Liver (tissue), 9 donors: Measurements from ENCODE around the gene GAPDH. TPM values are rescaled to one million over a fixed set of nuclear protein-coding genes. Genes with fewer than 3 reads are reported as not detected.

Experiments
- DNase-seq: peaks from one replicate; pipeline ENCODE4 v3.0.0-alpha.2; 2017; ENCODE audit warnings: low spot score
- H3K27ac ChIP-seq, 2 donors: one replicate each; pipeline ENCODE4 v1.7.0; 2013; ENCODE audit warnings: inconsistent platforms in 2 of 2, low read length in 2 of 2, control low read depth in 1 of 2, low read depth in 1 of 2, mild to moderate bottlenecking in 1 of 2
- H3K27me3 ChIP-seq, 4 donors: one replicate each; pipeline versions ENCODE4 v1.6.1 to v1.7.0; 2013; ENCODE audit warnings: low read length in 3 of 4, inconsistent platforms in 1 of 4, mild to moderate bottlenecking in 1 of 4, moderate library complexity in 1 of 4; ENCODE audit not compliant: control insufficient read depth in 4 of 4, insufficient read depth in 4 of 4
- H3K36me3 ChIP-seq, 4 donors: one replicate each; pipeline versions ENCODE4 v1.6.1 to v1.7.0; 2013; ENCODE audit warnings: low read length in 3 of 4, mild to moderate bottlenecking in 3 of 4, low read depth in 1 of 4, moderate library complexity in 1 of 4; ENCODE audit not compliant: control insufficient read depth in 4 of 4, insufficient read depth in 3 of 4
- H3K4me1 ChIP-seq, 4 donors: one replicate each; pipeline versions ENCODE4 v1.6.1 to v1.7.0; 2013; ENCODE audit warnings: low read length in 3 of 4, mild to moderate bottlenecking in 3 of 4, moderate library complexity in 1 of 4; ENCODE audit not compliant: control insufficient read depth in 4 of 4, insufficient read depth in 4 of 4
- H3K4me3 ChIP-seq, 3 donors: one replicate each; pipeline versions ENCODE4 v1.6.1 to v1.7.0; 2013; ENCODE audit warnings: low read length in 3 of 3, control low read depth in 1 of 3, low read depth in 1 of 3, mild to moderate bottlenecking in 1 of 3
- H3K9ac ChIP-seq, 2 donors: one replicate each; pipeline ENCODE4 v1.7.0; 2013; ENCODE audit warnings: low read length in 2 of 2, mild to moderate bottlenecking in 2 of 2, moderate library complexity in 2 of 2, control low read depth in 1 of 2, low read depth in 1 of 2
- H3K9me3 ChIP-seq, 4 donors: one replicate each; pipeline versions ENCODE4 v1.6.1 to v1.7.0; 2013; ENCODE audit warnings: low read length in 3 of 4; ENCODE audit not compliant: control insufficient read depth in 4 of 4
- EGR1 ChIP-seq, 2 donors: IDR thresholded peaks; 2 replicates each; pipeline ENCODE4 v1.6.1; 2016 to 2018; ENCODE audit warnings: antibody characterized with exemption in 2 of 2, low read depth in 2 of 2
- FOXA1 ChIP-seq: IDR thresholded peaks from 2 replicates; pipeline ENCODE4 v1.6.1; 2016; ENCODE audit warnings: antibody characterized with exemption
- FOXA2 ChIP-seq: IDR thresholded peaks from 2 replicates; pipeline ENCODE4 v1.6.1; 2016; ENCODE audit warnings: antibody characterized with exemption
- HNF4G ChIP-seq: IDR thresholded peaks from 2 replicates; pipeline ENCODE4 v1.6.1; 2016; ENCODE audit warnings: antibody characterized with exemption
- JUND ChIP-seq, 2 donors: IDR thresholded peaks; 2 replicates each; pipeline ENCODE4 v1.6.1; 2016; ENCODE audit warnings: antibody characterized with exemption in 2 of 2
- NR2F2 ChIP-seq: IDR thresholded peaks from 2 replicates; pipeline ENCODE4 v1.6.1; 2016; ENCODE audit warnings: antibody characterized with exemption
- RAD21 ChIP-seq, 2 donors: IDR thresholded peaks; 2 replicates each; pipeline ENCODE4 v1.6.1; 2016; ENCODE audit warnings: antibody characterized with exemption in 2 of 2, mild to moderate bottlenecking in 2 of 2
- RXRA ChIP-seq, 2 donors: IDR thresholded peaks; 2 replicates each; pipeline ENCODE4 v1.6.1; 2017 to 2018; ENCODE audit warnings: antibody characterized with exemption in 2 of 2, mild to moderate bottlenecking in 1 of 2
- SP1 ChIP-seq: IDR thresholded peaks from 2 replicates; pipeline ENCODE4 v1.6.1; 2018; ENCODE audit warnings: antibody characterized with exemption, mild to moderate bottlenecking
- TAF1 ChIP-seq: conservative IDR thresholded peaks from 2 replicates; pipeline ENCODE4 v1.6.1; 2016; ENCODE audit warnings: antibody characterized with exemption, mild to moderate bottlenecking
- WGBS: extraction: QIAGEN DNeasy Blood & Tissue Kit; methylation state at CpG from one replicate; pipeline ENCODE4 v1.1.7; 2013; 5-methylcytosine and 5-hydroxymethylcytosine counted together
- polyA plus RNA-seq, 2 donors: library from polyadenylated mRNA; stranded (reverse) in 1 of 2; unstranded in 1 of 2; fragments of 200-250 nt in 1 of 2; fragments of >200 nt in 1 of 2; fragmentation: Nextera tagmentation in 1 of 2; extraction: Ambion mirVana in 1 of 2; gene quantifications; one replicate each; pipeline versions ENCODE4 v1.2.1 to v1.2.3, GENCODE V29; 2013 to 2015
- total RNA-seq, 2 donors: library from RNA; depleted of rRNA; stranded (reverse); fragments of >200 nt; gene quantifications; one replicate each; pipeline ENCODE4 v1.2.3, GENCODE V29; 2014
- TF ChIP-seq, protein P1 (sequence below): IDR thresholded peaks from 2 replicates; pipeline ENCODE4 v1.6.1; 2016; ENCODE audit warnings: antibody characterized with exemption, mild to moderate bottlenecking
- TF ChIP-seq, protein P2 (sequence below): fragments of 150-350 bp; IDR thresholded peaks from 2 replicates; pipeline ENCODE4 v1.5.1; 2017; ENCODE audit warnings: improper control_type of control experiment, low read depth, low read length; ENCODE audit not compliant: missing input control
- donor health status: healthy.
- donor health status: healthy.
- donor health status: healthy.
- donor health status: healthy.
- donor health status: healthy.

GAPDH gene
- total and polyA plus RNA-seq, 4 donors, result 1,234 to 2,082 (median 1,344) TPM

- Histone ChIP-seq H3K27ac (no peak overlapping the region), H3K4me3 (no peak overlapping the region), H3K9me3 (no peaks in the 10 kb centered on the region), H3K4me1 (no peaks in the 10 kb centered on the region), H3K36me3 (peaks cover 21 to 80% (median 65%) of the 10 kb centered on the region in 4 donors), H3K9ac (no peak overlapping the region), H3K27me3 (no peaks in the 10 kb centered on the region)
- 92% methylated on average over 3 of the region's 3 CpGs for WGBS
- no peak for TF ChIP-seq FOXA1
- no peak for TF ChIP-seq HNF4G
- no peak for TF ChIP-seq NR2F2
- TF ChIP-seq JUND (IDR thresholded peaks at IDR 0.05), result no peak
- DNase-seq, result no peak
Observed at GRCh38 chr12:6523708-6524107, 10.6 kb upstream of the GAPDH start.

GRCh38 chr12:6524648-6525047 lies 9.7 kb upstream of the GAPDH start:
- 97% methylated on average over 5 of the region's 5 CpGs for WGBS
- DNase-seq, result no peak

GRCh38 chr12:6526201-6526600 lies 8.1 kb upstream of the GAPDH start:
- no peak overlapping the region for H3K27ac ChIP-seq
- DNase-seq, result no peak
- no peak overlapping the region for H3K4me3 ChIP-seq
- no peaks in the 10 kb centered on the region for H3K9me3 ChIP-seq
- WGBS, result 96% methylated on average over 7 of the region's 7 CpGs
- peaks cover 31 to 87% (median 75%) of the 10 kb centered on the region in 4 donors for H3K36me3 ChIP-seq
- TF ChIP-seq, protein P1, sequence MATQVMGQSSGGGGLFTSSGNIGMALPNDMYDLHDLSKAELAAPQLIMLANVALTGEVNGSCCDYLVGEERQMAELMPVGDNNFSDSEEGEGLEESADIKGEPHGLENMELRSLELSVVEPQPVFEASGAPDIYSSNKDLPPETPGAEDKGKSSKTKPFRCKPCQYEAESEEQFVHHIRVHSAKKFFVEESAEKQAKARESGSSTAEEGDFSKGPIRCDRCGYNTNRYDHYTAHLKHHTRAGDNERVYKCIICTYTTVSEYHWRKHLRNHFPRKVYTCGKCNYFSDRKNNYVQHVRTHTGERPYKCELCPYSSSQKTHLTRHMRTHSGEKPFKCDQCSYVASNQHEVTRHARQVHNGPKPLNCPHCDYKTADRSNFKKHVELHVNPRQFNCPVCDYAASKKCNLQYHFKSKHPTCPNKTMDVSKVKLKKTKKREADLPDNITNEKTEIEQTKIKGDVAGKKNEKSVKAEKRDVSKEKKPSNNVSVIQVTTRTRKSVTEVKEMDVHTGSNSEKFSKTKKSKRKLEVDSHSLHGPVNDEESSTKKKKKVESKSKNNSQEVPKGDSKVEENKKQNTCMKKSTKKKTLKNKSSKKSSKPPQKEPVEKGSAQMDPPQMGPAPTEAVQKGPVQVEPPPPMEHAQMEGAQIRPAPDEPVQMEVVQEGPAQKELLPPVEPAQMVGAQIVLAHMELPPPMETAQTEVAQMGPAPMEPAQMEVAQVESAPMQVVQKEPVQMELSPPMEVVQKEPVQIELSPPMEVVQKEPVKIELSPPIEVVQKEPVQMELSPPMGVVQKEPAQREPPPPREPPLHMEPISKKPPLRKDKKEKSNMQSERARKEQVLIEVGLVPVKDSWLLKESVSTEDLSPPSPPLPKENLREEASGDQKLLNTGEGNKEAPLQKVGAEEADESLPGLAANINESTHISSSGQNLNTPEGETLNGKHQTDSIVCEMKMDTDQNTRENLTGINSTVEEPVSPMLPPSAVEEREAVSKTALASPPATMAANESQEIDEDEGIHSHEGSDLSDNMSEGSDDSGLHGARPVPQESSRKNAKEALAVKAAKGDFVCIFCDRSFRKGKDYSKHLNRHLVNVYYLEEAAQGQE, result no peak
- no peak for TF ChIP-seq JUND (IDR thresholded peaks at IDR 0.05)
- no peaks in the 10 kb centered on the region for H3K4me1 ChIP-seq
- no peaks in the 10 kb centered on the region for H3K27me3 ChIP-seq
- H3K9ac ChIP-seq, result no peak overlapping the region

More at GRCh38 chr12:6524648-6525047, 9.7 kb upstream of the GAPDH start:
- Histone ChIP-seq H3K36me3 (peaks cover 24 to 83% (median 72%) of the 10 kb centered on the region in 4 donors), H3K4me1 (no peaks in the 10 kb centered on the region), H3K27ac (no peak overlapping the region), H3K9ac (no peak overlapping the region), H3K4me3 (no peak overlapping the region), H3K9me3 (no peaks in the 10 kb centered on the region), H3K27me3 (no peaks in the 10 kb centered on the region)
- TF ChIP-seq NR2F2 (no peak), RXRA (IDR thresholded peaks at IDR 0.05) (no peak), HNF4G (no peak), TAF1 (no peak), EGR1 (IDR thresholded peaks at IDR 0.05; ENCODE audit: low read depth in 2 of 2) (no peak), FOXA2 (no peak), RAD21 (IDR thresholded peaks at IDR 0.05) (no peak), SP1 (no peak)
- TF ChIP-seq, protein P2, sequence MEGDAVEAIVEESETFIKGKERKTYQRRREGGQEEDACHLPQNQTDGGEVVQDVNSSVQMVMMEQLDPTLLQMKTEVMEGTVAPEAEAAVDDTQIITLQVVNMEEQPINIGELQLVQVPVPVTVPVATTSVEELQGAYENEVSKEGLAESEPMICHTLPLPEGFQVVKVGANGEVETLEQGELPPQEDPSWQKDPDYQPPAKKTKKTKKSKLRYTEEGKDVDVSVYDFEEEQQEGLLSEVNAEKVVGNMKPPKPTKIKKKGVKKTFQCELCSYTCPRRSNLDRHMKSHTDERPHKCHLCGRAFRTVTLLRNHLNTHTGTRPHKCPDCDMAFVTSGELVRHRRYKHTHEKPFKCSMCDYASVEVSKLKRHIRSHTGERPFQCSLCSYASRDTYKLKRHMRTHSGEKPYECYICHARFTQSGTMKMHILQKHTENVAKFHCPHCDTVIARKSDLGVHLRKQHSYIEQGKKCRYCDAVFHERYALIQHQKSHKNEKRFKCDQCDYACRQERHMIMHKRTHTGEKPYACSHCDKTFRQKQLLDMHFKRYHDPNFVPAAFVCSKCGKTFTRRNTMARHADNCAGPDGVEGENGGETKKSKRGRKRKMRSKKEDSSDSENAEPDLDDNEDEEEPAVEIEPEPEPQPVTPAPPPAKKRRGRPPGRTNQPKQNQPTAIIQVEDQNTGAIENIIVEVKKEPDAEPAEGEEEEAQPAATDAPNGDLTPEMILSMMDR, result no peak
